SK-N-DZ (cell line): Measurements from ENCODE around the gene SLC25A23.
"Not testable (repeated sequence)": the region's sequence is repeated elsewhere in the genome, so short reads cannot be mapped to it uniquely, and the experiment has no call there.

Experiments used
- DNase-seq: peaks from one replicate; pipeline ENCODE4 v3.0.0-alpha.2; 2015; ENCODE audit warnings: low spot score

The SLC25A23 gene

DNA sequence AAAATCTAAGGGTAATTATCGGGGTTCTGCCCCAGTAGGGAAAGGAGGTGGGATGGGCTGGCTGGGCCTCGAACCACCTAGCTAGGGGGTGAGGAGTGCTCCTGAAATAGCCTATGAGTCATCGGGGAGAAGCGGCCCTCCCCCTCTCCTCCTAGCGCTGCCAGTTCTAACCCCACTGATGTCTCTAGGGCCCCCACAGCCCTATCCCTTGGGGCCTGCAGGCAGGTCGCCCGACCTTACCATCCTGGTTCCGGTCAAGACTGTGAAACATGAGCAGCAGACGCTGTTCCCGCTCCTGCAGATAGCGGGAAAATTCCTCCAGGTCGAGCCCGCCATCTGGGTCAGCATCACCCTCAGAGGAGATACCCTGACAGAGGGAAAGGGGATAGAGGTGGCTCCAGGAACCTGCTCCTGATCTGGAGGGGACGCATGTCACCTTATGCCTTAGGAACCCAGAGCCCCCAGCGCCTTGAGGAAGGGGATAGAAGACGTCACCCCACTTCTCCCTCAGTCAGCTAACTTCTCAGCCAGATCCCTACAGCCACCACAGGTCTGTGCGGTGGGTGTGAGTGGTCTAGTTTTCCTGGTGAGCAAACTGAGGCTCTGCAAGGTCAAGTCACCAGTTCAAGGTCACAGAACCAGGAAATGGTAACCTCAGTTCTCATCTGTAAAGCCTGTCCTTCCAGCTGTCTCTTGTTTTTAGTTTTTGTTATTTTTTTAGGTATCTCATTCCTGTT lies 1.5 kb downstream of the SLC25A23 start:
- DNase-seq, result no peak

DNA sequence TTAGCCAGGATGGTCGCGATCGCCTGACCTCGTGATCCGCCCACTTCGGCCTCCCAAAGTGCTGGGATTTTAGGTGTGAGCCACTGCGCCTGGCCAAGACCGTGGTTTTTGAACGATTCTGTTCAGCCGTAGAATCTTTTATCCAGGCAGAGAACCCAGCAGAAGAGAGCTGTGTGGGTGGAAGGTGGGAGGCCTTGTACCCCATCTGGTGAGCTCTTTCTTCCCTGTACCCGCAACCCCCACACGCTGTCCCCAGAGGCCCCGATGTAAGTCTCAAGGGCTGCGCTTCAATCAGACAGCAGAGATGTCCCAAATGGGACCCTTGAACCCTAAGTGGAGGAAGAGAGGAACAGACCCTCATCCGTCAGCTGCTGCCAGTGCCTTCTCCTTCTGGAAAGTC lies 3.7 kb downstream of the SLC25A23 start:
- no peak for DNase-seq

DNA sequence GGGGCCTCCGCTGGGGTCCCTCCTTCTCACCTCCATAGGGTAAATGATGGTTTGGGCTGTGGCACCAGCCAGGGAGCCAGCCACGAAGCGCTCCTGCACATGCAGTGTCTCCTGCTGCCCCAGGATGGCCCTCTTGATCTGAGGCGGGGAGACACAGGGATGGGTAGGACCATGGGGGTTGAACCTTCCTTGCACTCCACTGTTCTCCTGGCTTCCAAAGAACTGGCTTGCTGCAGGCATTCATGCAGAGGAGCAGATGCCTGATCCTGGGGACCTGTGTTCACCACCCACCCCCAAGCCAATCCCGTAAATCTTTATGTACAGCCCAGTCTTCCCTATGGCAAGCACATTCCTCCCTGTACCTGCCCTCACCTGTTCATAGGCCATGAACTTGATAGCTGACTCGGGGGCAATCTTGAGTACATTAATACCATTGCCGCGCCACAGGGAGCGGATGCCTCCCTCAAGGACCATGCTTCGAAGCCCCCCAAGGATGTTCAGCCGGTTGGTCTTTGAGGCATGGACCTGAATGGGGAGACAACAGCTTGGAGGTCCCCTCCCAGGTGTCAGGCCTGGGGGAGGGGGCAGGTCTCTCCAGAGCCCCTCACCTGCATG lies 5.5 kb downstream of the SLC25A23 start:
- DNase-seq, result no peak

DNA sequence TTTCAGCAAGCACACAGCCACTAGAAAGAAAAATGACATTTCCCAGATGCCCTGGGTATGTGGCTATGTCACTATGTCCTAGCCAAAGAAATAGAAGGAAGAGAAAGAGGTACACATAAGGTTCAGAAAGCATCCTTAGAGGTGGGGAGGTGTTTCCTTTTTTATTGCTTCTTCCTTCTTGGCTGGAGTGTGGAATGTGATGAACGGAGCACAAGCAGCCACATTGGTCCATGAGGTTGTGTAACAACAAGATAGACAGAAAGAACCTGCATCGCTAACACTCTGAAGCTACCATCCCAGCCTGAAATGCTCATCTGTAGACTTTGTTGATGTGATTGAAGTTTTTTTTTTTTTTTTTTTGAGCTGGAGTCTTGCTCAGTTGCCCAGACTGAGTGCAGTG lies 6.7 kb downstream of the SLC25A23 start:
- DNase-seq, result no peak

DNA sequence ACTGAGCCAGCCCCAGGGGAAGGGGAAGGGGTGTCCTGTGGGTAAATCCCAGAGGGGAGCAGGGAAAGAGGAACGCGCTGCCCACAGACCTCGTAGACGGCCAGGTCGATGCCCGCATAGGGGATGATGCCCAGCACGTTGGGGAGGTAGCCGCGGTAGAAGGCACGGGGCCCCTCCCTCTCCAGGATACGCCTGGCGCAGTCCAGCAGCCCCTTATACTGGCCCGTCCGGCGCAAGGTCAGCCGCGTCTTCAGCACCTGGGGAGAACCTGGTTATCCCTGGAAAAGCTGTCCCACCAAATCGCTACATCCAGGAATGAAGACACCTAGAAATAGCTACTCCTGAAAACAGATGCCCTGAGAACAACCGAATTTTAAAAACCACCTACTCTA lies 7.4 kb downstream of the SLC25A23 start:
- DNase-seq, result no peak

DNA sequence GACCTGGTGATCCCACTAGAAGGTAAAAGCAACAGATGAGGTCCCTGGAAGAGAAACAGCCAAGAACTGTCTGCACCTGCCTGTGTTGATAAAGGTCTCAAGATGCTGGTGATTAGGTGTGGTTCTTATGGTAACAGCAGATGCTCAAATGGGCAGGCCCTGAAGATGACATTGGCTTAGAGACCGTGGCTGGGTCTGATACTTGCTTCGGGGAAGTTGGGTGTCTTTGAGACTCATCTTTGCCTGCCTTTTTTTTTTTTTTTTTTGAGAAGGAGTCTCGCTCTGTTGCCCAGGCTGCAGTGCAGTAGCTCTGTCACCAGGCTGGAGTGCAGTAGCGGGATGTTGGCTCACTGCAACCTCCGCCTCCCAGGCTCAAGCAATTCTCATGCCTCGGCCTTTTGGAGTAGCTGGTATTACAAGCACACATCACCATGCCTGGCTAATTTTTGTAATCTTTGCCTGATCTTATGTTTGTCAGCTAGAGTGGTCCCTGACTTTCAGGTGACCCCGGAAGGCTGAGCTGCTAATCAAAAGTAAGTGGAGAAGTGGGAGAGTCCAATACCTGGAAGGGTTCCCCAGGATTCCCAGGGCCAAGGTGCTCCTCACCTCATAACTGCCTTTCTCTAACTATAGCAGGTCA lies 7.9 kb downstream of the SLC25A23 start:
- no peak for DNase-seq

DNA sequence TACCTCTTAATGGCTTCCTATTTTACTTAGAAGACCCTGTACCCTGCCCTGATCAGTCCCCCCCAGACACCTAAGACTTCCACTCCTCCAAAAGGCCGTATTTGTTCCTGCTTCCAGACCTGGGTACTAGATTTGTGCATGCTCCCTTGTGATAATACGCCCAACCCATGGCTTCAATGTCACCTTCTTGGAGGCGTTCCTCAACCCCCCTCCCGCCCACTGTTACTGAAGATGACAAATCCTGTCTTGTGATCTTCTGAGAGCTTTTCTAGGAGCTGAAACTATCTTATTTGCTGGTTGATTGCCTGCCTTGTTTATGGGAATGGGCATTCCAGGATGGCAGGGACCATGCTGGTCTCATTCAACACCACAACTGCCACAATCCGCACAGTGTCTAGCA lies 9.4 kb downstream of the SLC25A23 start:
- DNase-seq, result no peak

DNA sequence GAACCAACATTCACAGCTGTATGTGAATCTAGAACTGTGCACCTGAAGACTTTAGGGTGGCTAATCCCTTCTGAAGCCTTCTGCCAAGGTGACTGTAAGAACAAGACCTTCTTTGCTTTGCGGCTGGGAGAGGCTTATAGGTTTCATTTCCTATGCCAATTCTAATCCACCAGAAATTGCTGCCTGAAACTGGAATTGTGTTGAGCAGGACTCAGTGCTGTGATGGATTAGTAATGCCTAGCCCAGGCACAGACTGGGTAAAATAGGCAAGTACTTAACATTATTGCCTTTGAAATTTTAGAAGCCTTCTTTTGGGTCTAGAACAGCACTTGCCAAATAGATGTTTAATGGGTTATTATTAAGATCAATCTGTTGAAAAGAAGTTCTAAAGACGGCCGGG lies 11.5 kb downstream of the SLC25A23 start:
- no peak for DNase-seq

DNA sequence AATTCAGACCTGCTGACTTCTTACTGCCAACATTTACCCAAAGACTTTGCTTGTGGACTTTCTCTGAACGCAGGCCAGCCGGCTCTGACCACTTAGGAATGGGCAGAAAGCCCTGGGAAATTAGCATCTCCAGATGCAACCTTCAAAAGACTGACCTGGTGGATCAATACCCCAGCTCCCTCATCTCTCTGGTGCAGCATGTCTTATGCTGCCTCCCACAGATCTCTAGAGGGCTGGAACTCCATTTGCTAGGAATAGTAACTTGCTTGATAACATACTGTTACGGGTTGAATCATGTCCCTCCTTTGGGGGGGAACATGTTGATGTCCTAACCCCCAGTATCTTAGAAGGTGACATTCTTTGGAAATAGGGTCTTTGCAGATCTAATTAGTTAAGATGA lies 13.1 kb downstream of the SLC25A23 start:
- no peak for DNase-seq

DNA sequence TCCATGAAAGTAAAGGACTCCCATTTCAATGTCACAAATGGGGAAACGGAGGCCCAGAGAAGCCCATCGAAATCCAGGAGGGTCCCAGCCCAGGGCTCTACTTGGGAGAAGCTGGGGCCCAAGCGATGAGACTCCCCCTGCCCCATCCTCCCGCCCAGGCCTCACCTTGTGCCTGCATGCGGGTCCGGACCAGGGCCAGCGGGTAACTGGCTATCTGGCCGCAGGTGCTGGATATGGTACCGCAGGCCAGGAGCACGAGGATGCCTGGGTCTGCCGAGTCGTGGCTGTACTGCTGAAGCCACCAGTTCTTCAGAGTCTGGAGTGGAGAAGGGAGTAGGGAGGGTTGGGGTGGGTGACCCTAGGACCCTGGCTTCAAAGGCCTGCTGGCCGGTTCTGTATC lies 15.6 kb downstream of the SLC25A23 start:
- no peak for DNase-seq

DNA sequence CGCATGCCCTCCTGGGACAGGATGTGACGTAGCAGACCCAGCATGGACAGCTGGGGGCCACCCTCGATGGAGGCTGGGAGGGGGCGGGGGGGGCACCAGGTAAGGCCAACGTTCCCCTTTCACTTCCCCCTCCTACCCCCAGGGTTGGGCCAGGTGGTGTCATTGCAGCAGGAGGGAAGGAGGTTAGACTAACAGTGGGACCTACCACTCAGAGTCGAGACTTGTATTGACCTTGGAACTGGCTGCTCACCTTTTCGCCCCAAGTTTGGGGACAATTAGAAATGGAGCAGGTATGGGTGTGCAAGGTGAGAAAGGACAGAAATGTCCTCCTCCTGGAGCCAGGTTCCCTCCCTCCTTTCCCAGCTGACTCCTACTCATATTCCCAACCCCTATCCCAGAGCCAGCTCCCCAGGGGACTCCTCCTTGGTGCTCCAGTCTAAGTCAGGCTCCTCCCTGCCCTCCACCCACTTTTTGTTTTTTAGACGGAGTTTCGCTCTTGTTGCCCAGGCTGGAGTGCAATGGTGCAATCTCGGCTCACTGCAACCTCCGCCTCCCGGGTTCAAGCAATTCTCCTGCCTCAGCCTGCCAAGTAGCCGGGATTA lies 17.4 kb downstream of the SLC25A23 start:
- DNase-seq, result no peak

DNA sequence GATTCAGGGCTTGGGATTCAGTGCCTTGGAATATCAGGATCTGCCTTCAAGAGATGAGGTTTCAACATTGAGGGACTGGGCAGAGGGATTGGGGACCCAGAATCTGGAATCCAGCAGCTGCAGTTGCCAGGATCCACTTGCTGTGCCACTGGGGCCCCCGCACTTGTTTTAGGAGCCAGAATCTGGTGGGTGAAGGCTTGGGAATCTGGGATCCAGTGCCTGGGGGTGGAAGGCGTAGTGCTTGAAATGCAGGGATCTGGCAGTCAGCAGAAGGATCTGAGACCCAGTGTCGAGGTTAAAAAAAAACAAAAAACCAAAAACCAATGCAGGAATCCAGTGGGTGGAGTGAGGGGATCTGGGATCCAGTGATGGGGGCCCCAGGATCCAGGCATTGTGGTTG lies 18.7 kb downstream of the SLC25A23 start:
- DNase-seq, result no peak

DNA sequence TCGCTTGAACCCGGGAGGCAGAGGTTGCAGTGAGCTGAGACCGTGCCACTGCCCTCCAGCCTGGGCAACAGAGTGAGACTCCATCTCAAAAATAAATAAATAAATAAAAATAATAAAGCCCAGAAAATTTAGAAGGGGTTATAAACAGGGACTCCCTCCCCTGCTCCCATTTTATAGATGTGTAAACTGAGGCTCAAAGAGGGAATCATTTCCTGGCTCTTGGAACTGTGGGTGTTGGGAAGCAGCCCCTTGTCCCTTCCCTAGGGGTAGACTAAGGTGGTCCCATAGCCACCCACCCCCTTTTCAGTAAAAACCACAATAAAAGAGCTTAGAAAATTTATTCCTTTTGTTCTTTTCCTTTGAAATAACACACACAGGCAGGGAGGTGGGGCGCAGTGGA lies 19.8 kb downstream of the SLC25A23 start:
- no peak for DNase-seq

DNA sequence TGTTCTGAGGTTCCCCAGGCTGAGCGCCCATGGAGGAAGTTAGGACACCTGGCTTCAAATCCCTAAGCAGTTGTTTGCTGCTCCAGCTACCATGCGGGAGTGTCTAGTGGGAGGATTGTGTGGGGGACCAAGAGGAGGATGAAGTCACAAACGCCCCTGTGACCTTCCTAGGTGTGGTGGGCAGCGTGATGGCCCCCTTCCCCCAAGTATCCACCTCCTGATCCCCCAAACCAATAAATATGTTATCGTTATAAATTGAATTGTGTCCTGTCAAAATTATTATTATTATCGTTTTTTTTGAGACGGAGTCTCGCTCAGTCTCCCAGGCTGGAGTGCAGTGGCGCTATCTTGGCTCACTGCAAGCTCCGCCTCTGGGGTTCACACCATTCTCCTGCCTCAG lies 25.9 kb downstream of the SLC25A23 start, which contains the start of gene SLC25A41:
SLC25A41 (minus strand) TSS at position 101 of the 400 bp plus-strand sequence; CDS start at position 31, 70 bp downstream.
- no peak for DNase-seq

DNA sequence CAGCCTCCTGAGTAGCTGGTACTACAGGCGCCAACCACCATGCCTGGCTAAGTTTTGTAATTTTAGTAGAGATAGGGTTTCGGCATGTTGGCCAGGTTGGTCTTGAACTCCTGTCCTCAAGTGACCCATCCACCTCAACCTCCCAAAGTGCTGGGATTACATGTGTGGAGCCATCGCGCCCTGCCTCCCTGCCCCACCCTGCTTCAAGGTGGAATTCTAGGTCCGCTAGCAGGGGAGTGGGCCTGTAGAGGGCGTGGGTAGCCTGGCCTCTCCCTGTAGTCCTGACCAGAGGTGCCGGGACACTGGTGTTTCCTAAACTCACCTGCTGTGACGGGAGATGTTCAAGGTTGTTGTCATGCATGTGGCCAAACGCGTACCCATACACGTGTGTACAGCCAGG lies 26.4 kb downstream of the SLC25A23 start:
- DNase-seq, result no peak

DNA sequence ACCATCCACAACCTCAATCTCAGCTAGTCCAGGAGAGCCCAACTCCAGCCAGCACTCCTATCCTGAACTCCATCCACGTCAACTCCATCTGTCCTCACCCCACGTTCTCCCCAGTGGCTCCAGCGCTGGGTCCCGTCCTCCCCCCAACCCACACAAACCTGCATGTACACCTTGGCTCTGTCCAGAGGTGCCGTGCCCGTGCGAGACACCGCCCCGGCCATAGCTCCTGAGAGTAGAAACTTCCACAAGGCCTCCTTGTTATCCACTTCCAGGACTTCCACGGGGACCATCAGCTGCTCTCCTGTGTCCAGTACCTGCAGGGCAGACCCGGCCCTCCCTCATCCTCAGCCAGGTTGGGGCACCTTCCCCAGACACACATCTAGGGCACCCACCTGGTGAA lies 27.7 kb downstream of the SLC25A23 start:
- no peak for DNase-seq

DNA sequence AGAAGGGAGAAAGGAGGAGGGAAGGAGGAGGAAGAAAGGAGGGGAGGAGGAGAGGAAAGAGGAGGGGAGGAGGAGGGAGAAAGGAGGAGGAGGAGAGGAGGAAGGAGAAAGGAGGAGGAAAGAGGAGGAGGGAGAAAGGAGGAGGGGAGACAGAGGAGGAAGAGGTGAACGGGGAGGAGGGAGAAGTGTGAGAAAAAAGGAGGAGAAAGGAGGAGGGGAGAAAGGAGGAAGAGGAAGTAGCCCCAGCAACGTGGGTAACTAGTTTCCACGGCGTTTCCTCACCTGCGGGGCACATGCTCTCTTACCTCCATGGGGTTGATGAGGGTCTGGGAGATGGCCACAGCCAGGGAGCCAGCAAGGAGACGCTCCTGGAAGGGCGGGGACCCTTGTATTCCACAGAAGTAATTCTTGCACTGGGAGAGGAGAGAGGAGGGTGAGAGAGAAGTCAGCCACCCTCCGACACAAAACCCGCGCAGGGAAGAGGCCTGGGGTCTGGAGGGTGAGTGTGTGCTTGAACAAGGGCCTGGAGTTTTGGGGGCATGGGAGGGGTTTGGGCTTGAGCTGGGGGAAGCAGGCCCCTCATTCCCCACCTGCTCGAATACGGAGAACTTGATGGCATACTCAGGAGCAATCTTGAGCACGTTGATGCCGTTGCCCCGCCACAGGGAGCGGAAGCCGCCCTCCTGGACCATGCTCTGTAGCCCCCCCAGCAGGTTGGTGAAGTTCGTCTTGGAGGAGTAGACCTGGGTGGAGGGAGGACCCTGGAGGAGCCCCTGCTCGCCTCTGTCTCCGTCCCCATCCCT lies 30.0 kb downstream of the SLC25A23 start:
- DNase-seq, result no peak

DNA sequence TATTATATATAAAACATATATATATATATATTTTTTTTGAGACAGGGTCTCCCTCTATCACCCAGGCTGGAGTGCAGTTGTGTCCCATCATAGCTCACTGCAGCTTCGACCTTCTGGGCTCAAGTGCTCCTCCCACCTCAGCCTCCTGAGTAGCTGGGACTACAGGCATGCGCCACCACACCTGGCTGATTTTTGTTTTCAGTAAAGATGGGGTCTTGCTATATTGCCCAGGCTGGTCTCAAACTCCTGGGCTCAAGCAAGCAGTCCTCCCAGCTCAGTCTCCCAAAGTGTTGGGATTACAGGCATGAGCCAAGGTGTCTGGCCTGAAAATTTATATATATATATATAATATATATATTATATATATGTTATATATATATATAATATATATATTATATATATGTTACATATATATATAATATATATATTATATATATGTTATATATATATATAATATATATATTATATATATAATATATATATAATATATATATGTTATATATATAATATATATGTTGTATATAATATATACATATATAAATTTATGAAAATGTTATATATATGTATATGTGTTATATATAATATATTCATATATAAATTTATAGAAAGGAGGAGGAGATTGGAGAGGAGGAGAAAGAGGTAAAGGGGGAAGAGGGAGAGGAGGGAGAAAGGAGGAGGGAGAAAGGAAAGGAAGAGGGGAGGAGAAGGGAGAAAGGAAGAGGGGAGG lies 30.7 kb downstream of the SLC25A23 start:
- DNase-seq, result not testable (repeated sequence)

DNA sequence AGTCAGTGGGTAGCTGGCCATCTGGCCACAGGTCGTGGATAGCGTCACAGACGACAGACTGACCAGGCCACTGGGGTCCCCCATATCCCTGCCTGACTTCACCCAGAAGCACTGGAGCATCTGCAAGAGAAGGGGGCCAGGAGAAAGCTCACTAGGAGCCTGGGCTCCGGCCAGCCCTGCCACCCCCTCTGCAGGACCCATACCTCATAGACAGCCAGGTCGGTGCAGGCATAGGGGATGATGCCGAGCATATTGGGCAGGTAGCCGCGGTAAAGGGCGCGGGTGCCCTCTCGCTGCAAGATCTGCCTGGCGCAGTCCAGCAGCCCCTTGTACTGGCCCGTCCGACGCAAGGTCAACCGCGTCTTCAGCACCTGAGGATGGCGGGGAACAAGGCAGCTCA lies 32.5 kb downstream of the SLC25A23 start:
- DNase-seq, result no peak

DNA sequence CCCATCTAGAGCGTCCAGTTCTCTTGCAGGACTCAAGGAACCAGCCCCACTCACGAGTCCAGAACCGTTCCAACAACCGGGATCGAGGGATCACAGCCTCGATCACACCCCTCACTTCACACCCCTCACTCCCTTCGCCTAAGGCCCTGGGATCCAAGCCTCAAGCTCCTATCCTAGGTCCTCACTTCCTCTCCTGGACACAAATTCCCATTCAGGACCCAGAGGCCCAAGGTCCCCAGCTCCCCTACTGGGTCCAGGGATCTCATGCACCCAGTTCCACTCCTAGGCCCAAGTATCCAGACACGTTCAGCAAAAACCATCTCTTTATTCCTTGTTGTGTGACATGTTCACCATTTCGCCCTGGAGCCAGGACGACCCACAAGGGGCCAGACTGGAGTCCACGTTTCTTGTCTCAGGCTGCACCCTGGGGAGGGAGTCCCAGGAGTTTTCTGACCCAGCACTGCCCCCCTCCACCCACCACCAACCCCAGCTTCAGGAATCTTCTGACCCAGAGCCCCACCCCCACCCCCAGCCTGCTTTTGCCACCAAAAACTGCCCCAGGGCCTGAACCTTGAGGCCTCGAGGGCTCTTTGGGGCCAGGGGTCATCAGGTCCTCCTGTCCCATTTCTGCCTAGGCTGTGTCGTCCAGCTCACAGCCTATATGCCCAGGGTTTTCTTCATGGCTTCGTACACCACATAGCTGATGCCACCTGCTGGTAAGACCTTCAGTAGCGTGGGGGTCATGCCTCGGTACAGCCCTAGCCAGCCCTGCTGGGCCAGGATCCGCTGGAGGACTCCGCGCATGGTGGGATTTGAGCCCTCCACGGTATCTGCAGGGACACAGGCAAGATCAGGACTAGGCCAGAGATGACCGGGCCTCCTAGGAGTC lies 33.6 kb downstream of the SLC25A23 start:
- no peak for DNase-seq
